Measurements from ENCODE around the gene ORM1. TPM values are rescaled to one million over a fixed set of nuclear protein-coding genes. Genes with fewer than 3 reads are reported as not detected.
"Not testable (repeated sequence)": the region's sequence is repeated elsewhere in the genome, so short reads cannot be mapped to it uniquely, and the experiment has no call there.

ORM1 gene
- not detected in 2 replicates for total RNA-seq (2014; rRNA removed; shearing (Covaris generic))

DNA sequence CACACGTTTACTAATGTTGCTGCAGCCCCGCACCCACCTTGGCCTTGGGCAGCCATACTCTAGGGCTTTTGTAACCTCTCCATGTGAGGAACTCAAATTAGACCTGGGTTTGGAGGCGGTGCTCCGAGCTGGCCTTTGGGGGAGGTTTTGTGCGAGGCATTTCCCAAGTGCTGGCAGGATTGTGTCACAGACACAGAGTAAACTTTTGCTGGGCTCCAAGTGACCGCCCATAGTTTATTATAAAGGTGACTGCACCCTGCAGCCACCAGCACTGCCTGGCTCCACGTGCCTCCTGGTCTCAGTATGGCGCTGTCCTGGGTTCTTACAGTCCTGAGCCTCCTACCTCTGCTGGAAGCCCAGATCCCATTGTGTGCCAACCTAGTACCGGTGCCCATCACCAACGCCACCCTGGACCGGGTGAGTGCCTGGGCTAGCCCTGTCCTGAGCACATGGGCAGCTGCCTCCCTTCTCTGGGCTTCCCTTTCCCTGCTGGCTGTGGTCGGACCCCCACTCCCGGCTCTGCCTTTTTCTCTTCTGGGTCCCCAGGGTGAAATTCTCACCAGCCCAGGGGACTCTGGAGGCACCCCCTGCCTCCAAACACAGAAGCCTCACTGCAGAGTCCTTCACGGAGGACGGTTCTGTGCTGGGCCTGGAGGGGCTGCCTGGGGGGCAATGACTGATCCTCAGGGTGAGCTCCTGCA lies at the start of gene ORM1:
Gene ORM1, plus strand, starts transcription at position 268 of the 701 bp plus-strand sequence. Its CDS starts 36 bp downstream, at position 304.
- DNase-seq (ENCODE audit: low spot score), result not testable (repeated sequence)

DNA sequence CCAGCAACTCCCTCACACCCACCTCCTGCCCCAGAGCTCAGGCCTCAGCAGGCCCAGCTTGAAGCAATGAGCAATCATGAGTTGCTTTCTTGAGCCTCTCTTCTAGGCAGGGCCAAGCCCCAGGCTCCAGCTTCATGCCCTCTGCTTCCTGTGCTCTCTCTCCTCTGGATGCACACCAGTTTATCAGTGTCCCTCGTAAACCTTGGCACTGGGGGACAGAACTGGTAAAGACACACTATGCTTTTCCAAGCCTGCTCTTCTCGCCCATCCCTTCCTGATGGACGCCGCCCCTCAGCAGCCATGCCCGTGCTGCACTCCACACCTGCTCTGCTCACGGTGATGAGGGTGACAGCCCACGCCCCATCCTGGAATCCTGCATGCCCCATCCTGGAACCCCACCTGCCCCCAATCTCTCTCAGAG lies 49.4 kb upstream of the ORM1 start:
- DNase-seq (ENCODE audit: low spot score), result no peak

- no peak for DNase-seq (ENCODE audit: low spot score)
Measured at GRCh38 chr9:114274217-114274616, 48.7 kb upstream of the ORM1 start.

- peak; percentile 33 for DNase-seq (ENCODE audit: low spot score)
Measured at GRCh38 chr9:114275246-114276004, 47.5 kb upstream of the ORM1 start.

GRCh38 chr9:114276908-114277821 lies 45.7 kb upstream of the ORM1 start:
- DNase-seq (ENCODE audit: low spot score), result peak; percentile 95

DNA sequence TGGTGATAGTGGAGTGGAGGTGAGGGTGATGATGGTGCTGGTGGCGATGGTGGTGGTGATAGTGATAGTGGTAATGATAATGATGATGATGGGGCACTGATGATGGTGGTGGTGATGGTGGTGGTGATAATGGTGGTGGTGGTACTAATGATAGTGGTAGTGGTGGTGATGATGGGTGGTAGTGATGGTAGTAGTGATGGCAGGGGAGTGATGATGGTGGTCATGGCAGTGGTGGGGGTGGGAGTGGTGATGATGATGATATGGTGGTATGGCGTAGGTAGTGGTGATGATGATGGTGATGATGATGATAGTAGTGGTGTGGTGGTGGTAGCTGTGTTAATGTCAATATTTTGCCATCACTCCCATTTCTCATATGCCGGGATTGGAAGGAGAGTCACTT lies 44.5 kb upstream of the ORM1 start:
- DNase-seq (ENCODE audit: low spot score), result no peak

- peak; percentile 96 for DNase-seq (ENCODE audit: low spot score)
Measured at GRCh38 chr9:114278881-114279570, 43.9 kb upstream of the ORM1 start.

- no peak for DNase-seq (ENCODE audit: low spot score)
Measured at GRCh38 chr9:114279693-114280092, 43.2 kb upstream of the ORM1 start.

DNA sequence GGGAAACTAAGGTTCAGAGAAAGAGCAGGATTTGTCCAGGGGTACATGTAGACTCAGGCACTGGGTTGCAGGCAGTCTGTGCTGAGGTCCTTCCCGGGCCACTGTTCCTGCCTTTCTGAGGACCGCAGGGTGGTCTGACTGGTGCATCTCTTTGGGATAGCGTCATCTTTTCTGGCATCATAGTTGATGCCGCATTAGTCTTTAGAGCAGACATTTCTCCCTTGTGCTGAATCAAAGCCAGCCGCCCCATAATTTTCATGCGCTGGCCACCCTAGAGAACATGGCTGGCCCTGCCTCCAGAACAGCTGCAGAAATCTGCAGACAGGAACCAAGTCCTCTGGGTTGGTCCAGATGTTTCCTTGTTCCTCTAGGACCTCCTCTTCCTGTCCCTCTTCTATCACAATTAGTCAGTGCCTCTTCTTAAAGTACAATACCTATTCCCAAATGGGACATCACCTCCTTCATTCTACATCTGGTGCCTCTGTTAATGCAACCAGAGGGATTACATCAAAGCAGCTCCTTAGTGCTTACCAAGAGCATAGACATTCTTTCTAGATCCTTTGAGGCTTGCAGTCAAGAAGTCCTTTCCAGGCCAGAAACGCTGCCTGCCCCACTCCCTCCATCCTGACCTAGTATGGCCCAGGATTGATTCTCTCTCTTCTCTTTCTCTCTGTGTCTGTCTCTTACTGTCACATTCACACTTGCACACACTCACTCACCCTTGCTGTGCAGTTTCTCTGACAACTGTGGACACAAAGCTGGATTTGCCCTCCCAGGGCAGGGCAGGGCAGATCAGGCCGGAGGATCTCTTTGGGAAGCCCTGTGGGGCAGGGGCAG lies 42.0 kb upstream of the ORM1 start:
- DNase-seq (ENCODE audit: low spot score), result no peak

DNA sequence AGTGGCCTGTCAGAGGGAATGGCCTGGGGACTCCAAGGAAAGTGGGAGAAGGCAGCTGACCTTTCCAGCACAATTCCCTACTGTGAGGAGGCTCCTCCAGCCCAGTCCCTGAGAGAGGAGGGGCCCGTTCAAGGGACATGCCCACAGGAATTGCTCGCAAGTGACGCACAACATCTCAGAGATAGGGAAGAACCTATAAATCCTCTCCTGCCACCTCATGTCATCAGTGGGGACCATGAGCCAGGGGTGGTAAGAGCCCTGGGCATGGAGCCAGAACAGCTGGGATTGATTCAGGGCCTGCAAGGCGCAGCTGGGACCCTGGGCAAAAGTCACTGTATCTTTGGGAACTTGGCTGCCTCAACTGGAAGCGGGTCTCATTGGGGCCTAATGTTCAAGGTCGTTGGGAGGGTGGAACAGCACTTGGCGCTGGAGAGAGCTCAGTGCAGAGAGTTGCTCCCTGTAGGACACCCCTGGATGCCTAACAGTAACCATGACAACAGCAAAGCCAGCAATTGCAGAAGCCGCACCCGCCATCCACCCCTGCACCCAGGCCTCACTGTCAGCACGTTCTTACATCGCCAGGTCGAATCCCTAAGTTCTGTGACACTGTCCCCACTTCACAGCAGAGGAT lies 41.3 kb upstream of the ORM1 start:
- DNase-seq (ENCODE audit: low spot score), result peak; percentile 92

GRCh38 chr9:114282104-114282485 lies 40.8 kb upstream of the ORM1 start:
- no peak for DNase-seq (ENCODE audit: low spot score)

DNA sequence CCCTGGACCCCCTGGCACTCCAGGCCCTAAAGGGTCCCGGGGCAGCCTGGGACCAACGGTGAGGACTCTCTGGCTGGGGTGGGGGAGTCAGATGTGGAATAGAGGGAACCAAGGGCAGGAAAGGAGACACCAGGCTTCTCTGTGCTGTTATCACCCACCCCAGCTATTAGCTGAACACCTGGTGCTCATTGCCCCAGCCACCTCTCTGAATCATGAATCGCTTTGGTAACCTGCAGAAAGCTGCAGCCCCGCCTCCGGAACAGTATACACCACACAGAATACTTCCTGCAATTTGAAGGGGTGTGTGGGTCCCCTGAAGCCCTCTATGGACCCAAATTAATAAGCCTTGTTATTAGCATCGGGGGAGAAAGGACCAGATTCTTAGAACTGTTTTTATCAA lies 40.4 kb upstream of the ORM1 start:
- DNase-seq (ENCODE audit: low spot score), result peak; percentile 41

GRCh38 chr9:114282926-114283325 lies 40.0 kb upstream of the ORM1 start:
- DNase-seq (ENCODE audit: low spot score), result peak; percentile 90

GRCh38 chr9:114283551-114284111 lies 39.3 kb upstream of the ORM1 start:
- no peak for DNase-seq (ENCODE audit: low spot score)

- no peak for DNase-seq (ENCODE audit: low spot score)
Measured at GRCh38 chr9:114284316-114285060, 38.4 kb upstream of the ORM1 start.

DNA sequence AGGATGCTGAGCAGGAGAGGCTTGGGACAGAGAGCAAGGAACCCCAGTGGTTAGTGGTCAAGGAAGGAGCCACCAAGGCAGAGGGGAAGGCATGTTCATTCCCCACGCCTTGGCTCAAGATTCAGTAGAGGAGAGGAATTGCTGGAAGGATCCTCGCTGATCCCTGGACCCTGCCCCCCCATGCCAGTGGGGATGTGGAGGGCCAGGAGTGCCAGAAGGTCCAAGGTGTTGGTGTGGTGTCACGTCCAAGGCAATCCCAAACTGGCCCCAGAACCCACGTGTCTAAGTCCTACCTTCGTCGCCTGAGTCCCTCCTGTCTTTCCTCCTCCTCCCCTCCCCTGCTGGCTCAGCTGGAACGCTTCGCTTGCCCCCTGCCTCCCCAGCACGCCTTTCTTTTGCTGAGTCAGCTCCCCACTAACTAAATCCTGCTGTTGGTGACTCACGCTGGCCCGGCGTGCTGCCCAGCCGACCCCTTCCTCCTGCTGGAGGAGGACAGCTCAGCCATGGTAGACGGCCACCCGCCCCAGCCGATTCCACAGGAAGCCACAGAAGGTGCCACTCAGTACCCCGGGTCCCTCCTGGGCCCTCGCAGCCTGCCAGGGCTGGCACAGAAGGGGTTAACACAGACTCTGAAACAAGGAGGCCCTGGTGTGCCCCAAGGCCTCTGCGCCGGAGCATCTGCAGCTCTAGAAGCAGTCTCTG lies 37.6 kb upstream of the ORM1 start:
- peak; percentile 92 for DNase-seq (ENCODE audit: low spot score)

DNA sequence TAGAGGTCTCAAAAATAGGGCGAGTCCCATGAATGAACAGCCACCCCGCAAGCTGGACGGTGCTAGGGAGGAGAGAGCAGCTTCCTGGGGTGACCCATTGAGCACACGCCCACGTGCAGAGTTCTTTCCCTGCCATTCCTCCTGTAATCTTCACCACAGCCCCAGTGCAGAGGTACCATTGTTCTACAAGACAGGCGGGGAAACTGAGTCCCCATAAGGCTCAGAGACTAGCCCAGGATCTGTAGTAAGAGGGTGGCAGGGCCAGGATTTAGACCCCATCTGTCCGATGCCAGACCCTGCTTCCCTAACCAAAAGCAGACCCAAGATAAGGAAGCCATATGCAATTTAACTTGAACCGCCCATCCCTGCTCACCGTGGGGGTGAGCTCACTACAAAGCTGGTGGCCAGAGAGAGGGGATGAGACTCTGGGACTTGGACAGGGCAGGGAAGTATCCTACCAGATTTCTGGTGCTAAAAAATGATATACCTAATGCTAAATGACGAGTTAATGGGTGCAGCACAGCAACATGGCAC lies 36.7 kb upstream of the ORM1 start:
- DNase-seq (ENCODE audit: low spot score), result no peak
